Adrenal gland (tissue), 5 donors: ENCODE results near the gene TCEAL4.

Experiments used
- POLR2A ChIP-seq, 2 donors: fragments of 450-650 bp; IDR thresholded peaks; one replicate each; pipeline ENCODE4 v1.6.1; 2017; ENCODE audit warnings: antibody characterized with exemption in 2 of 2, mild to moderate bottlenecking in 2 of 2, moderate library complexity in 1 of 2
- TF ChIP-seq, protein P1 (sequence below), 6 experiments: fragments of 450-650 bp in 4 of 6; fragments of 200-600 bp in 2 of 6; sonication (generic) in 1 of 6; IDR thresholded peaks; 1 replicate in 5 of 6; 2 replicates in 1 of 6; pipeline versions ENCODE4 v1.5.1 to v1.8.0; 2016 to 2021; ENCODE audit warnings: antibody characterized with exemption in 6 of 6, mild to moderate bottlenecking in 2 of 6, moderate library complexity in 1 of 6
- donor health status: DM: no; HTN: no; CAD: no.

DNA sequence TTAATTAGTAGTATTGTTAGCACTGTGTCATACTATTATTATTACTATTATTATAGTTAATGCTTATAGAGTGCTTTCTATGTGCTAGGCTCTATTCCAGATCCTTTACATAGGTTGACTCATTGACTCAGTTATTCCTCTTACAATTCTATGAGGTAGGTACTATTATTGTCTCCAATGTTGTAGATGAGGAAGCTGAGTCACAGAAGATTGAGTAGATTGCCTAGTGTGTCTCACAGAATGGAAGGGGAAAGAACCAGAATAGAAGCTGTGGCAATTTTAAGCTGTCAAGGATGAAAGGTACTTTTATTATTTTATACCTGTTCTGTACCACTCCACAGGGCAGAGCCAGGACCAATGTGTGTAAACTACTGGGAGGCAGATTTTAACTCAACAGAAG, 41.5 kb downstream of the TCEAL4 start:
- TF ChIP-seq, protein P1, sequence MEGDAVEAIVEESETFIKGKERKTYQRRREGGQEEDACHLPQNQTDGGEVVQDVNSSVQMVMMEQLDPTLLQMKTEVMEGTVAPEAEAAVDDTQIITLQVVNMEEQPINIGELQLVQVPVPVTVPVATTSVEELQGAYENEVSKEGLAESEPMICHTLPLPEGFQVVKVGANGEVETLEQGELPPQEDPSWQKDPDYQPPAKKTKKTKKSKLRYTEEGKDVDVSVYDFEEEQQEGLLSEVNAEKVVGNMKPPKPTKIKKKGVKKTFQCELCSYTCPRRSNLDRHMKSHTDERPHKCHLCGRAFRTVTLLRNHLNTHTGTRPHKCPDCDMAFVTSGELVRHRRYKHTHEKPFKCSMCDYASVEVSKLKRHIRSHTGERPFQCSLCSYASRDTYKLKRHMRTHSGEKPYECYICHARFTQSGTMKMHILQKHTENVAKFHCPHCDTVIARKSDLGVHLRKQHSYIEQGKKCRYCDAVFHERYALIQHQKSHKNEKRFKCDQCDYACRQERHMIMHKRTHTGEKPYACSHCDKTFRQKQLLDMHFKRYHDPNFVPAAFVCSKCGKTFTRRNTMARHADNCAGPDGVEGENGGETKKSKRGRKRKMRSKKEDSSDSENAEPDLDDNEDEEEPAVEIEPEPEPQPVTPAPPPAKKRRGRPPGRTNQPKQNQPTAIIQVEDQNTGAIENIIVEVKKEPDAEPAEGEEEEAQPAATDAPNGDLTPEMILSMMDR (IDR thresholded peaks at IDR 0.05): no peak
- no peak for TF ChIP-seq POLR2A (IDR thresholded peaks at IDR 0.05)
